Measurements from ENCODE around the gene GAD2. TPM values are rescaled to one million over a fixed set of nuclear protein-coding genes. Genes with fewer than 3 reads are reported as not detected.

The GAD2 gene
- polyA plus RNA-seq, 3 donors = 2.4 to 4.1 (median 3.4) TPM

GRCh38 chr10:26219676-26220075 is 3.1 kb downstream of the GAD2 start:
- DNase-seq = no peak

DNA sequence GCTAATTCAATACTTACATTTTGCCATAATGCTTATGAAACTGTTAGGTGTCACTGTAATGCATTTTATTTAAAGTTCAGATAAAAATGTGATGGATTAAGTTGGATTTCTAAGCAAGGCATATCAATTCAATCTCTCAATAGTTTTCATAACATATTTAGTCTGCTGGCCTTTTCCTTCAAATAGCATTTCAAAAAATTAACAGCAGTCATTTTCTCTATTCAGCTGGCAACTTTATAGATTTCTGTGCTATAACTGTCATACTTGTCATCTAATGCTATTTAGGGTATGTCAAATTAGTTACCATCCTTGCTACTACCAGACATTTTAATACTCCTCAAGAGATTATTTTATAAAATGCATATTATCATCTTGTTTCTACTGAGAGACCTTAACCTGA is 4.3 kb downstream of the GAD2 start:
- no peak for DNase-seq

DNA sequence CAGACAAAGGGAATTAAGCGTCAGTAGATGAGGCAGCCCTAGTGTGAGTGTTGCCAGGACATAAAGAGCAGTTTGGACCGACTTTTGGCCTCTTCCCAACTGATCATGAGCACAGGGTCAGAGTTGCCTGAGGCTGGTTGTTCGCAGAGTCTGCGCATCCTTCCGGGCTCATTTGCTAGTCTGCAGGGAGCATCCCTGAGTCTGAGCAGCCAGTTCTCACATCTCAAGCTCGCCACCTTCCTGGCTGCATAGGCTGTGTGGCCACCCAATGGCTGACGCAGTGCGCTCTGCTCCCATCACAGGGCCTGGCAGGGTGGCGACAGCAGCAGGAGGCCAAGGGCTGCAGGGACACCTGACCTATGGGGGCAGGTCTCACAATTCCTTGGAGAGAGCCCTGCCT is 5.0 kb downstream of the GAD2 start:
- no peak for DNase-seq

DNA sequence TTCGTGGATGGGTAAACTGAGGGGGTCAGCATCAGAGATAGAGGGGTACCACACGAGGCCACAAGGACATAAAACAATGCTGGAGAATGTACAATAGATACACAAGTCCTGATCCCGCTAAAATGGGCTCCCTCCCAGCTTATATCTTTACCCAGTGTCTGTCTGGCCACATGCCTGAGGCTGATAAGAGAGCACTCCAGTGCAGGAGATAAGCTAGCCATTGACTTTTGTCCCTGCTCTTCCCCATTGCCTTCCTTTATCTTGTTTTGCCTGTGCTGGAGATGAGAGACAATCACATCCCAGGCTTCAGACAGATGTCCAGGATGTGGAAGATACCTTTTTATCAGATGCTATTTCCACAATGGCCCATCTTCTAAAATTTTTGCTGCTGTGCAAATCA is 6.0 kb downstream of the GAD2 start:
- DNase-seq = no peak

DNA sequence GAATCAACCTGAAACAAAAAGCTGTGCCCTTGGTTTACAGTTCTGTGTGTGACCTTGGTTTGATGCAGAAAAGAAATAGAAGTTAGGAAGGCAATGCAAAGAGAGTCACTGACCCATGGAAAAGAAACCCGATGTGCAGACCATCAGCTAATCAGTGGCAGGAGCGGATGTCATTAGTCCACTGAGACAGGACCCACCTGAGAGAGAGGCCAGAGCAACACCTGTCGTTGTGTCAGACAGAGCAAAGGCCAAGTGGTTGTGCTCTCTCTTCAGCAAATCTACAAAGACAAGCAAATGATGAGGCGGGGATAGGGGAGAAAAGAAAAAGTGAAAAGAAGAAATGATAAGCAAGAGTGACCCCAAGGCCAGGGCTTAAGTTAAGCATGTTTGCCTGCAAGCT is 8.7 kb downstream of the GAD2 start:
- DNase-seq = no peak

DNA sequence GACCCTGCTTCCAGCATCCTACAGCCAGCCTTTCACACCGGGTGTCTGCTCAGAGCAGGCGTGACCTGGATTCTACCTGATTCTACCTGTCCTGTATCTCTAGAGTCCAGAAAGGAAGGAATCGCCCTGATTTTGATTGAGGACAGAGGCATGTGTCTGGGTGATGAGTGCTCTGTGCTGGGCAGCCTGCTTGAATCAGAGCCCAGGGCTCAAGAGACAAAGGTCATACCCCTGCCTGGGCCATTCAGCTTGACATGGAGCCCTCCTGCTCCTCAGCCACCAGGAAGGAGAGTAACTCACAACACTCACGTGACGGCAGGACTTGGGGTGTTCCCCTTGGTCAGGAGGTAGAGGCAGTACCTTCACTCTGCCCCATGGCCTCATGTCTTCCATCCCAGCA is 11.2 kb downstream of the GAD2 start:
- DNase-seq = no peak

- no peak for DNase-seq
Measured at GRCh38 chr10:26232174-26232573, 15.6 kb downstream of the GAD2 start.

DNA sequence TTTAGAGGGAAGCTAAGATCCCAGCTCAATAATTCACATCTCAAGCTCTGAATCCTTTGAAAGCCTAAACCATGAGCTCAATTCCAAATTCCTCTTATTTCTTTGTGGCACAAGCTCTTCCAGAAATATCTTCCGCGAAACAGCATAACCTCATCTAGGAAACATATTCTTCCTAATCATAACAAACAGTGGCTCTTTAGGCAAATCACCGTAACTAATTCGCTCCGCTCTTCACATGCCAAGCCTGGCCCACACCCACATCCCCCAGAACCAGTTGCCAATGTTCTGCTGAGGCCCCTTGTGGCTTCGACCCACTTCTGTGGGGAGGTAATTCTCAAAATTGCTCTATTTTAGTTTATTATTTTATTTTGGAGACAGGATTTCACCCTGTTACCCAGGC is 19.2 kb downstream of the GAD2 start:
- no peak for DNase-seq

DNA sequence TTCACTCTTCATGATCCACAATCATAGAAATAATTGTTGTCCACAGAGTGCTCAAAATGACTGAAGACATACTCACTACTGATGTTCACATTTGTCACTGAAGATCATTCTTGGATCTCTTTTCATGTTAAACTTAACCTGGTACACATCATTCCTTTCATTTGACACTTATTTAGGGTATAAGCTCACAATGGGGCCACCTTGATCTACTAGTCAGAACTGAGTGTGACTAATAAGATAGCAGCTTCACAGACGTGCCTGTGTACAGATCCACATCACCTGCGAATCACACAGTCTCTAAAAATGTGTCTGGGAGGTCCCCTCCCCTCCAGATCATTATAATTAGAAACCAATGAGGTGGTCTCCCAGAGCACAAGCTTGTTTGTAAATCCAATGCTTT is 21.8 kb downstream of the GAD2 start:
- DNase-seq = no peak

- peak; percentile 62 for DNase-seq
Measured at GRCh38 chr10:26242706-26243350, 26.3 kb downstream of the GAD2 start.

GRCh38 chr10:26243351-26243720 is 26.8 kb downstream of the GAD2 start:
- DNase-seq = peak; percentile 41

GRCh38 chr10:26249681-26250080 is 33.1 kb downstream of the GAD2 start:
- no peak for DNase-seq

GRCh38 chr10:26251925-26252324 is 35.4 kb downstream of the GAD2 start:
- DNase-seq = no peak

GRCh38 chr10:26254616-26255015 is 38.0 kb downstream of the GAD2 start:
- DNase-seq = no peak

GRCh38 chr10:26259341-26259740 is 42.8 kb downstream of the GAD2 start:
- DNase-seq = no peak

DNA sequence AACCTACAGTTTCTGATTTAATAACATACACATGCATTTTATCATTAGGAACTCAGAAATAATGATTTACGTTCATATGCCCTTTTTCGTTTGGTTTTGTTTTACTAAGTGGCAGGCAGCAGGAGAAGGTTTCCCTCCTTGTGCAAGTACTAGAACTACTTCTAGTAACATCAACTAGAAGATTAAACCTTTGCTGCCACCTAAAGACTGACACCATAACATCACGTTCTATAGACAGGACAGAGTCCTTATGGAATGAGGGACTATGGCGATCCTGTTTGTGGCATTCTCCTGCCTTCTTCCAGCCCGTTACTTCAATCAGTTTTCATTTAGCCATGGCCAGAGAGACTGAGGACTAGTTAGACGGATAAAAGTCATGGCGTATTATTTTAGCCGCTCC is 53.2 kb downstream of the GAD2 start:
- DNase-seq = peak; percentile 40

GRCh38 chr10:26274391-26274790 is 57.8 kb downstream of the GAD2 start:
- DNase-seq = no peak

- DNase-seq = no peak
Measured at GRCh38 chr10:26278295-26278694, 61.7 kb downstream of the GAD2 start.

GRCh38 chr10:26290236-26290635 is 73.7 kb downstream of the GAD2 start:
- no peak for DNase-seq

DNA sequence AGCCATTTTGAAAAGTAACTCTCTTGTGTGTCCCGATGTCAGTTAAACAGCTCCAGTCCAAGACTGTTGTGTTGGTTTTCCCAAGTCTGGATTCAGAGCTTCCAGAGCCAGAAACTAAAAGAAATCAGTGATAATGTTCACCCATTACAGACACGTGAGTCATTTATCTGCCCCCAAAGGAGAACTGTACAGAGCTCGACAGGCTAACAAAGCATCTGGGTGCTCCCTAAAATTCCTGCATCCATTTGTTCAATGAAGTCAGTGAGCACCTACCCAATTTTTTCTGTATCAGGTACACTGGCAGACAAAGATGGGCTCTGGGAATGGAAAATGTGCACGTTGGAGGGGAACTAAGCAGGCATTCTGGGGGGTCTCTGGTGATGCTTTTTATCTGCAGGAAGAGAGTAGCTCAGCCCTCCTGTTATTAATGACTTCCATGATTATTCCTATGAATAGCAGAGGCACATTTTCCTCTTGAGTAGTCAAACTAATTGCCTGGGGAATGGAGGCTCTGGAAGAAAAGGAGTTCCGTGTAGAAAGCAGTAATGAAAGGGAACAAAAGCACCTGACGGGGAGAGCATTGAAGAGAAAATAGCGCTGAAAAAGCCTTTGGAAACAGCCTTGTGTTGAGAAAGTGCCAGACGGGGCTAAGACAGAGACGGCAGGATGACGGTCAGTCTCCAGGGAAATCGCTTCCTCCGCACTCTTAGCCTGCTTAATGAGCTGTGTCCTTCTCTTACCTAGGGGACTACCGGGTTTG is 75.3 kb downstream of the GAD2 start:
- DNase-seq = no peak

DNA sequence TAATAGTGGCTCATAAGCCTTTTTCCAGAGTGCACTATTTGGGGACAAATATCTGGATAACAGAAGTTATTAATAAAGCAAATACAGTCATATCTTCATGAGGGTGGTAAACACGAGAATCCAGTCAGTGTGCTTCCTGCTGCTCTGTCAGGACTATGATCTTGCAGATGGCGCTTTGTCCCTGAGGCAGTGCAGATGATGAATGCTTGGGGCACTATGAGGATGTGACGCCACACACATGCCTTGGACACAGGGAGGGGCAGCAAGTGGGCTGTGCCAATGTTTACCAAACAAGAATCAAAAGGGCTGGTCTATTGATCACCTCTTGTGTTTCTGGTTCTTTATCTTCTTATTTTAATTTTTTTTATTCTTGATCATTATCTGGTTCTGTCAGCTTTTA is 79.8 kb downstream of the GAD2 start:
- DNase-seq = no peak

GRCh38 chr10:26300001-26300400 is 83.4 kb downstream of the GAD2 start:
- DNase-seq = no peak

GRCh38 chr10:26303366-26303765 is 86.8 kb downstream of the GAD2 start:
- DNase-seq = no peak

DNA sequence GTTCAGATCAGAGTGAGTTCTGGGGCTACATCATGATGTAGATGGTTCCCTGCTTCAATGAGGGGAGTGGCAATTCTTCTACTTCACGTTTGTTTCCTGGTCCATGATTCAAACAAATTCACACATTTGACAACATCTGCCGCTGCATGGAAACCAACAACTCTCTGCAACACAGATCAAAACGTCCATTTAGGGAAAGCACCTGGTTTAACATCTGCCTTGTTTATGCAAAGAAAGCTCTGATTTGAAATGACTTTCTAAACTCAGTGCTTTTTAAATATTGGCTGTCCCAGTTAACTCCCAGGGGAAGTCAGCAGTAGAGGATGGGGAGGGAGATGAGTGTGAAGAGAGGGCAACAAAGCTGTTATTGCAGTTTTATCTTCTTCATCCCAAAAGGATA is 93.8 kb downstream of the GAD2 start:
- DNase-seq = no peak

Measured in renal pelvis (tissue), 4 donors.